RPMI8226 (cell line): ENCODE measurements around the gene TASOR2.

Experiments used
- DNase-seq: peaks from one replicate; pipeline ENCODE4 v3.0.0-alpha.2; 2015

Gene TASOR2

GRCh38 chr10:5658871-5659618, 25.6 kb upstream of the TASOR2 start:
- no peak for DNase-seq

- peak; percentile 51 for DNase-seq
These were observed 24.7 kb upstream of the TASOR2 start for GRCh38 chr10:5659702-5660528.

GRCh38 chr10:5661043-5661442, 23.6 kb upstream of the TASOR2 start:
- no peak for DNase-seq

GRCh38 chr10:5662708-5663579, 21.7 kb upstream of the TASOR2 start:
- DNase-seq: no peak

GRCh38 chr10:5663692-5664427, 20.8 kb upstream of the TASOR2 start:
- no peak for DNase-seq

GRCh38 chr10:5665373-5666007, 19.1 kb upstream of the TASOR2 start:
- no peak for DNase-seq

- peak; percentile 88 for DNase-seq
These were observed 18.4 kb upstream of the TASOR2 start, which contains the start of gene ASB13 for GRCh38 chr10:5666008-5666840. ASB13 (minus strand) TSS chr10:5666595; CDS start chr10:5666551, 44 bp downstream.

- DNase-seq: no peak
These were observed 17.6 kb upstream of the TASOR2 start for GRCh38 chr10:5666841-5667630.

GRCh38 chr10:5668429-5668828, 16.2 kb upstream of the TASOR2 start:
- no peak for DNase-seq

GRCh38 chr10:5669604-5670003, 15.0 kb upstream of the TASOR2 start:
- no peak for DNase-seq

- DNase-seq: no peak
These were observed 13.8 kb upstream of the TASOR2 start for GRCh38 chr10:5670662-5671375.

- no peak for DNase-seq
These were observed 6.1 kb upstream of the TASOR2 start for GRCh38 chr10:5678397-5679036.

GRCh38 chr10:5679037-5679435, 5.6 kb upstream of the TASOR2 start:
- no peak for DNase-seq

GRCh38 chr10:5679606-5680005, 5.0 kb upstream of the TASOR2 start:
- DNase-seq: no peak

- no peak for DNase-seq
These were observed 2.7 kb upstream of the TASOR2 start for GRCh38 chr10:5681930-5682329.

- DNase-seq: no peak
These were observed 1.6 kb upstream of the TASOR2 start for GRCh38 chr10:5683065-5683464.

- DNase-seq: peak; percentile 80
These were observed 529 bp downstream of the TASOR2 start for GRCh38 chr10:5684971-5685763.

- peak; percentile 29 for DNase-seq
These were observed 1.2 kb downstream of the TASOR2 start for GRCh38 chr10:5685764-5686240.
